Thyroid gland (tissue), 4 donors: ENCODE data around the gene DFFB.

Experiments
- CTCF ChIP-seq, 6 experiments: fragments of 200-600 bp in 3 of 6; fragments of 450-650 bp in 3 of 6; sonication (generic) in 3 of 6; IDR thresholded peaks; one replicate each; pipeline ENCODE4 v1.5.1; 2016 to 2019; ENCODE audit warnings: antibody characterized with exemption in 6 of 6, mild to moderate bottlenecking in 2 of 6, inconsistent platforms in 1 of 6, moderate library complexity in 1 of 6
- POLR2A ChIP-seq, 2 donors: fragments of 450-650 bp; IDR thresholded peaks; one replicate each; pipeline ENCODE4 v1.6.1; 2017; ENCODE audit warnings: antibody characterized with exemption in 2 of 2, mild to moderate bottlenecking in 2 of 2, moderate library complexity in 1 of 2

- TF ChIP-seq CTCF (IDR thresholded peaks at IDR 0.05) (no peak), POLR2A (IDR thresholded peaks at IDR 0.05) (no peak)
Observed at GRCh38 chr1:3852711-3853485, 4.4 kb upstream of the DFFB start.
